ENCODE results near the gene WRAP73. TPM values are rescaled to one million over a fixed set of nuclear protein-coding genes. Genes with fewer than 3 reads are reported as not detected.
A peak's percentile ranks its signal among the peaks of the same experiment; 100 is the strongest.
"Not testable (repeated sequence)": the region's sequence is repeated elsewhere in the genome, so short reads cannot be mapped to it uniquely, and the experiment has no call there.

Gene WRAP73
- polyA plus RNA-seq, 1 donor, result 16.1 TPM

- no peak for DNase-seq
These were observed 20.2 kb downstream of the WRAP73 start for GRCh38 chr1:3629561-3630160.

- no peak for DNase-seq
These were observed 21.5 kb downstream of the WRAP73 start for GRCh38 chr1:3628445-3628844.

GRCh38 chr1:3627515-3628253 lies 22.2 kb downstream of the WRAP73 start:
- no peak for DNase-seq

- no peak for DNase-seq
These were observed 23.9 kb downstream of the WRAP73 start for GRCh38 chr1:3626025-3626424.

- no peak for DNase-seq
These were observed 24.6 kb downstream of the WRAP73 start for GRCh38 chr1:3625151-3625907.

- peak; percentile 97 for DNase-seq
These were observed 25.4 kb downstream of the WRAP73 start, which contains the start of gene TPRG1L for GRCh38 chr1:3624200-3625136. Gene TPRG1L, plus strand, starts transcription at chr1:3625015. Its CDS starts 58 bp downstream, at chr1:3625073.

GRCh38 chr1:3623441-3624199 lies 26.3 kb downstream of the WRAP73 start:
- DNase-seq, result no peak

GRCh38 chr1:3622102-3622501 lies 27.8 kb downstream of the WRAP73 start:
- DNase-seq, result not testable (repeated sequence)

GRCh38 chr1:3621151-3621671 lies 28.7 kb downstream of the WRAP73 start:
- not testable (repeated sequence) for DNase-seq

- no peak for DNase-seq
These were observed 29.2 kb downstream of the WRAP73 start for GRCh38 chr1:3620708-3621107.

GRCh38 chr1:3618881-3619671 lies 30.8 kb downstream of the WRAP73 start:
- DNase-seq, result peak; percentile 77

- DNase-seq, result no peak
These were observed 31.4 kb downstream of the WRAP73 start for GRCh38 chr1:3618531-3618880.

- DNase-seq, result no peak
These were observed 32.0 kb downstream of the WRAP73 start for GRCh38 chr1:3617806-3618345.

- no peak for DNase-seq
These were observed 33.0 kb downstream of the WRAP73 start for GRCh38 chr1:3616861-3617260.

- no peak for DNase-seq
These were observed 34.9 kb downstream of the WRAP73 start for GRCh38 chr1:3614755-3615742.

GRCh38 chr1:3612123-3612522 lies 37.8 kb downstream of the WRAP73 start:
- DNase-seq, result no peak

- peak; percentile 46 for DNase-seq
These were observed 38.5 kb downstream of the WRAP73 start, which contains the start of gene MEGF6 for GRCh38 chr1:3611170-3612019. Gene MEGF6, minus strand, starts transcription at chr1:3611508. Its CDS starts 240 bp downstream, at chr1:3611268.
